OCI-LY3 (cell line): ENCODE measurements around the gene PRR12.

Source experiments
- EZH2phosphoT487 ChIP-seq: fragments of 200-600 bp; shearing (Covaris generic); IDR thresholded peaks from 2 replicates; pipeline ENCODE4 v1.6.1; 2018; ENCODE audit warnings: antibody characterized with exemption, mixed run types, low read depth
- TF ChIP-seq, protein P1 (sequence below): fragments of 200-600, 300-600 bp; sonication (generic); IDR thresholded peaks from 2 replicates; pipeline ENCODE4 v1.5.1; 2014; ENCODE audit warnings: antibody characterized with exemption, low read length, low read depth

DNA sequence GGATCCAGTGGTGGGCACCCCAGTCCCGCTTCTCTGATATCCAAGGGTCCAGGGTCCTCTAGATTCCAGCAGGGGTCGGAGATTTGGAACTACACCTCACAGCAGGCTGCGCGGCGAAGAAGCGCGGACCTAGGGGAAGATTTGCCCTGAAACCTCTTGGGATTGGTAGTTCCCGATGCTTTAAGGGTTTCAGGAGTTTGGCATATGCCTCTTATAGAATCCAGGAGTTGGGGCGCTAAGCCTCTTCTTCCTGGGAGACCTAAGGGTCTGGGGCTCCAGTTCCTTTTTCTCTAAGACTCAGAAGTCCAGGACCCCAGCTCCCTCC lies 75.1 kb downstream of the PRR12 start:
- TF ChIP-seq, protein P1, sequence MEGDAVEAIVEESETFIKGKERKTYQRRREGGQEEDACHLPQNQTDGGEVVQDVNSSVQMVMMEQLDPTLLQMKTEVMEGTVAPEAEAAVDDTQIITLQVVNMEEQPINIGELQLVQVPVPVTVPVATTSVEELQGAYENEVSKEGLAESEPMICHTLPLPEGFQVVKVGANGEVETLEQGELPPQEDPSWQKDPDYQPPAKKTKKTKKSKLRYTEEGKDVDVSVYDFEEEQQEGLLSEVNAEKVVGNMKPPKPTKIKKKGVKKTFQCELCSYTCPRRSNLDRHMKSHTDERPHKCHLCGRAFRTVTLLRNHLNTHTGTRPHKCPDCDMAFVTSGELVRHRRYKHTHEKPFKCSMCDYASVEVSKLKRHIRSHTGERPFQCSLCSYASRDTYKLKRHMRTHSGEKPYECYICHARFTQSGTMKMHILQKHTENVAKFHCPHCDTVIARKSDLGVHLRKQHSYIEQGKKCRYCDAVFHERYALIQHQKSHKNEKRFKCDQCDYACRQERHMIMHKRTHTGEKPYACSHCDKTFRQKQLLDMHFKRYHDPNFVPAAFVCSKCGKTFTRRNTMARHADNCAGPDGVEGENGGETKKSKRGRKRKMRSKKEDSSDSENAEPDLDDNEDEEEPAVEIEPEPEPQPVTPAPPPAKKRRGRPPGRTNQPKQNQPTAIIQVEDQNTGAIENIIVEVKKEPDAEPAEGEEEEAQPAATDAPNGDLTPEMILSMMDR = no peak
- no peak for TF ChIP-seq EZH2phosphoT487
